NB4 (cell line): ENCODE measurements around the gene AFAP1L2.

Experiments used
- CTCF ChIP-seq: IDR thresholded peaks from one replicate; pipeline ENCODE4 v1.5.1; 2012; ENCODE audit warnings: low read depth, low read length
- MAX ChIP-seq: IDR thresholded peaks from 2 replicates; pipeline ENCODE4 v1.6.1; 2011; ENCODE audit warnings: low read depth, low read length
- MYC ChIP-seq: IDR thresholded peaks from 2 replicates; pipeline ENCODE4 v1.6.1; 2011; ENCODE audit warnings: low read depth, low read length
- POLR2A ChIP-seq: IDR thresholded peaks from 2 replicates; pipeline ENCODE4 v1.6.1; 2011; ENCODE audit warnings: mild to moderate bottlenecking; ENCODE audit not compliant: insufficient read length; ENCODE audit errors: extremely low read depth

- TF ChIP-seq CTCF = no peak
- no peak for TF ChIP-seq POLR2A
- no peak for TF ChIP-seq MAX
- TF ChIP-seq MYC = no peak
Observed at GRCh38 chr10:114347791-114348190, 56.5 kb downstream of the AFAP1L2 start.
